ENCODE data around the gene STYX. TPM values are rescaled to one million over a fixed set of nuclear protein-coding genes. Genes with fewer than 3 reads are reported as not detected.

STYX gene
- total RNA-seq, 1 experiment from 2014 or later = 10.8 TPM

GRCh38 chr14:52801014-52801712 lies 71.2 kb downstream of the STYX start:
- Histone ChIP-seq H4K20me1 (ENCODE audit: insufficient read depth) (no peaks in the 10 kb centered on the region), H2AFZ (no peak overlapping the region), H3K27me3 (ENCODE audit: insufficient read depth, low read depth) (no peaks in the 10 kb centered on the region), H3K9me3 (ENCODE audit: insufficient read depth, low read depth) (no peaks in the 10 kb centered on the region), H3K79me2 (ENCODE audit: low read depth) (no peaks in the 10 kb centered on the region), H3K4me1 (replicated peaks; ENCODE audit: insufficient read depth) (no peaks in the 10 kb centered on the region), H3K9me2 (ENCODE audit: insufficient read depth) (no peaks in the 10 kb centered on the region), H3K4me2 (no peak overlapping the region), H3K27ac (no peak overlapping the region), H3F3A (ENCODE audit: insufficient read depth, low read depth) (no peaks in the 10 kb centered on the region), H3K4me3 (no peak overlapping the region), H3K36me3 (ENCODE audit: low read depth) (no peaks in the 10 kb centered on the region)
- no TSS peak for BruUV-seq (replicated peaks)
- CTCF ChIA-PET = interaction anchor here (0.6 kb wide), 1 partner anchor 164 kb away, joined by 24 read pairs; no protein-coding TSS in a partner anchor
- intact Hi-C loops (cut with micrococcal nuclease; ENCODE audit: unreplicated experiment) = no loop called here
- no peak for DNase-seq
- POLR2A ChIA-PET (ENCODE audit: unreplicated experiment) = interaction anchor here (0.6 kb wide), 1 partner anchor 271 kb away, joined by 8 read pairs; no protein-coding TSS in a partner anchor
- TF ChIP-seq CTCF (conservative IDR thresholded peaks at IDR 0.05) (no peak), EZH2 (IDR thresholded peaks at IDR 0.05; ENCODE audit: low read depth) (no peak)

GRCh38 chr14:52802597-52802996 lies 72.6 kb downstream of the STYX start:
- Histone ChIP-seq H3K79me2 (ENCODE audit: low read depth) (no peaks in the 10 kb centered on the region), H3K9me2 (ENCODE audit: insufficient read depth) (no peaks in the 10 kb centered on the region), H2AFZ (no peak overlapping the region), H3K4me3 (no peak overlapping the region), H3K4me1 (replicated peaks; ENCODE audit: insufficient read depth) (no peaks in the 10 kb centered on the region), H3F3A (ENCODE audit: insufficient read depth, low read depth) (no peaks in the 10 kb centered on the region), H3K27me3 (ENCODE audit: insufficient read depth, low read depth) (no peaks in the 10 kb centered on the region), H3K4me2 (no peak overlapping the region), H3K9me3 (ENCODE audit: insufficient read depth, low read depth) (no peaks in the 10 kb centered on the region), H4K20me1 (ENCODE audit: insufficient read depth) (no peaks in the 10 kb centered on the region), H3K27ac (no peak overlapping the region), H3K36me3 (ENCODE audit: low read depth) (no peaks in the 10 kb centered on the region)
- DNase-seq = no peak
- ChIA-PET CTCF (no interaction called here), POLR2A (ENCODE audit: unreplicated experiment) (no interaction called here)
- intact Hi-C loops (cut with micrococcal nuclease; ENCODE audit: unreplicated experiment) = no loop called here
- no peak for TF ChIP-seq CTCF (conservative IDR thresholded peaks at IDR 0.05)
- TF ChIP-seq EZH2 (IDR thresholded peaks at IDR 0.05; ENCODE audit: low read depth) = no peak
- BruUV-seq (replicated peaks) = no TSS peak

GRCh38 chr14:52806115-52806514 lies 76.1 kb downstream of the STYX start:
- no peaks in the 10 kb centered on the region for H3K9me2 ChIP-seq (ENCODE audit: insufficient read depth)
- no peak overlapping the region for H3K4me3 ChIP-seq
- no peak for DNase-seq
- CTCF ChIA-PET = no interaction called here
- H3K4me2 ChIP-seq = no peak overlapping the region
- no peak overlapping the region for H2AFZ ChIP-seq
- no TSS peak for BruUV-seq (replicated peaks)
- H3K27me3 ChIP-seq (ENCODE audit: insufficient read depth, low read depth) = no peaks in the 10 kb centered on the region
- no peaks in the 10 kb centered on the region for H4K20me1 ChIP-seq (ENCODE audit: insufficient read depth)
- no peaks in the 10 kb centered on the region for H3K4me1 ChIP-seq (replicated peaks; ENCODE audit: insufficient read depth)
- POLR2A ChIA-PET (ENCODE audit: unreplicated experiment) = no interaction called here
- H3F3A ChIP-seq (ENCODE audit: insufficient read depth, low read depth) = no peaks in the 10 kb centered on the region
- intact Hi-C loops (cut with micrococcal nuclease; ENCODE audit: unreplicated experiment) = no loop called here
- H3K27ac ChIP-seq = no peak overlapping the region
- no peaks in the 10 kb centered on the region for H3K36me3 ChIP-seq (ENCODE audit: low read depth)
- H3K9me3 ChIP-seq (ENCODE audit: insufficient read depth, low read depth) = no peaks in the 10 kb centered on the region
- no peaks in the 10 kb centered on the region for H3K79me2 ChIP-seq (ENCODE audit: low read depth)
- TF ChIP-seq EZH2 (IDR thresholded peaks at IDR 0.05; ENCODE audit: low read depth) (no peak), CTCF (conservative IDR thresholded peaks at IDR 0.05) (no peak)
